ENCODE results near the gene CAMK2N1.

CAMK2N1 gene

GRCh38 chr1:20496241-20496661 lies 10.2 kb upstream of the CAMK2N1 start:
- no peak for DNase-seq

GRCh38 chr1:20495661-20496060 lies 9.7 kb upstream of the CAMK2N1 start:
- no peak for DNase-seq

GRCh38 chr1:20494609-20495311 lies 8.8 kb upstream of the CAMK2N1 start:
- DNase-seq: no peak

GRCh38 chr1:20493839-20494608 lies 8.0 kb upstream of the CAMK2N1 start:
- DNase-seq: peak; percentile 89

- no peak for DNase-seq
Observed at GRCh38 chr1:20493309-20493708, 7.3 kb upstream of the CAMK2N1 start.

DNA sequence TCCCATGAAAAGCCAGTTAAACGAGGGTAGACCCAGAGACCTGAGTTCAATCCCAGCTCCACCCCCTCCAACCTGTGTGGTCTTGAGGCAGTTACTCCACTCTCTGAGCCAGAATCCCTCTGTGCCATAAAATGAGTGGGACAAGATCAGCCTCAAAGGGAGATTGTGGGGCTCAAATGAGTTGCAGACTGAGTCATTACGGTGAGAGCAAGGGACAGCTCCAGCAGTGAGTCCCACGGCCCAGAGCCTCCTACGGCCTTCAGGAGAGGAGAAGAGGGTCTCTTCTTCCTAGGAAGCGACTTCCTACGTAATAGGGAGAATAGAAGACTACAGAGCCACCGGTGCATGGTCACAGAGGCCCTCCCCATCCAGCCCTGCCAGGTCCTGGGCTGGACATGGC lies 6.7 kb upstream of the CAMK2N1 start:
- DNase-seq: no peak

GRCh38 chr1:20491866-20492265 lies 5.9 kb upstream of the CAMK2N1 start:
- no peak for DNase-seq

DNA sequence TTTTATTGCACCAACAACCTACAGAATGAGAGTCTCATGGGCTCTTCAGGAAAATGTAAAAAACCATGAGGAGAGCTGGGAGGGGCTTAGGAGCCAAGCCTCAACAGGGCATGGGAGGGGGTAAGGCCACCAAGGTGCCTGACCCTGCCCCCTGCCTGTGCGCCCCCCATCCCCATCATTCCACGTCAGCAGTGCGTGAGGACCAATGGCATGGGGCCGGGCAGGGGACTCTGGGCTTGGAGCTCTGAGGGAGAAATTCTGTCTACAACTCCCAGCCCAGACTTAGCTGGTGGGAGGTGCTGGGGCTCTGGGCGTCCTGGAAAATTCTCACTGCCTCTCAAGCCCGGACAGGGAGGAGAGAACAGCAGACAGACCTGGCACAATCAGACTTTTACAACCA lies 5.2 kb upstream of the CAMK2N1 start:
- no peak for DNase-seq

GRCh38 chr1:20487236-20487590 lies 1.2 kb upstream of the CAMK2N1 start:
- no peak for DNase-seq

GRCh38 chr1:20486457-20487235 lies 636 bp upstream of the CAMK2N1 start:
- DNase-seq: no peak

DNA sequence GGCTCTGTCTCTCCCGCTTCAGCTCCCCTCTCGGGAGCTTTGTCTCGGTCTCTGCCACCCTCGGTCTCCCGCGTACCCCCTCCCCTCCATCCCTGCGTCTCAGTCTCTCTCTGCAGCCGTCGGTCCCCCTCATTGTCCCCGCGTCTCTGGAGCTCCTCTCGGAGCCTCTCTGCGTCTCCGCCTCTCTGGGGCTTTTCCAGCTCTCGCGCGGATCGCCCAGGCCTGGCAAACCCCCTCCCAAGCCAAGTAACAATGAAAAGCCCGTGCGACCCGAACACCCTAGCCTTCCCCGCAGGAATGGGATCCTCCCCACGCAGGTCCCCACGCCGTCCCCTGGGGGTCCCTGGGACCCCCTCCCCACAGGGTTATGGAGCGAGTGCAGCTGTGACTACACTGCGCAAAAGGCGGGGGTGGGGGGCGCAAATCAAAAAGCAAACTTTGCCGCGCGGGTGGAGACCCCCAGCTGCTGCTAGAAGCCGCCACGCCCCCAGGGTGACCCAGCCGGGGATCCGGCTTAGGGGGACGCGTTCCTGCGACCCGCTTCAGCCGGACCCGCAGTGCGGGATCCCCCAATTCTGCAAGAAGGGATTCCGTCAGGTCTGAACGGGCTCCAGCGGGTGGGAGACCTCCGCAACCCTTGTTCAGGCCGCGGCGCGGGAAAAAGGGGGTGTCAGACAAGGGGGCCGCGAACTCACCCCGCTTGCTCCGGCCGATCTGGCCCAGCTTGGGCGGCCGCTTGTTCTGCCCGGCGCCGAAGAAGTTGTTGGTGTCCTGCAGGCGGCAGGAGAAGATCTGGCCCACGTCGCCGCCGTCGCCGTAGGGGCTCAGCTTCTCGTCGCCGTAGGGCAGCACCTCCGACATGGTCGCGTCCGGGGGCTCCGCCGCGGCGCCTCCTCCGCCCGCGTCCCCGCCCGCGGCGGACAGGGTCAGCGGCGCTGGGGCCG lies 1.2 kb downstream of the CAMK2N1 start:
- DNase-seq: no peak

DNA sequence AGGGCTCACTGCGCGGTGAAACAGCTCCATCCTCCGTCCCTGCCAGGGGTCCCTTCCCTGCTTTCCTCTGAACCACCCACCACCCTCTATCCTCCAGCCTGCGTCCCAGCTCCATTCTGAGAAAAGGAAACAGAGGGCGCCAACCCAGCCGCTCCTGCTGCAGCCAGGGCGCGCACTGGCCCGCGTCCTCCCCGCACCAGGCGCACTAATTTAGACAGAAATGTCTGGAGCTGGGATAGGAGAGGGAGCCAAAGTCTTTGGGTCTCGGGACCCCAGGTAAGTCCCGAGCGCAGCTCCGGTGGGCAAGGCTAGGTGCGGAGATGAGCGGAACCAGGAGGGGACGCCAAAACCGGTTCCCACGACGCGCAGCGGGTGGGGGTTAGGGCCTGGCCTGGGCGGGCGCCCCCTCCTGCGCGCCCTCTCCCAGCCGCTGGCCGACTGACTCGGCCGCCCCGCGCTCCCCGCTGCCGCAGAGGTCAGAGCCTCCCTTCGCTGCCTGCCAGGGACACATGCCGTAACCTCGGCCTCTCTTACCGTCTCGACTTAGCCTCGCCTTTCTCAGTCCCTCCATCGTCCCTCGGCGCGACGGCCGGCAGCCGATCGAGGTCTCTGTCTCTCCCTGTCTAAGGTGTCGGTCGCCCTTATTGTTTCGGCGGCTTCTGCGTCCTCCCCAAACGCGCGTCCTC lies 2.0 kb downstream of the CAMK2N1 start:
- peak; percentile 27 for DNase-seq

DNA sequence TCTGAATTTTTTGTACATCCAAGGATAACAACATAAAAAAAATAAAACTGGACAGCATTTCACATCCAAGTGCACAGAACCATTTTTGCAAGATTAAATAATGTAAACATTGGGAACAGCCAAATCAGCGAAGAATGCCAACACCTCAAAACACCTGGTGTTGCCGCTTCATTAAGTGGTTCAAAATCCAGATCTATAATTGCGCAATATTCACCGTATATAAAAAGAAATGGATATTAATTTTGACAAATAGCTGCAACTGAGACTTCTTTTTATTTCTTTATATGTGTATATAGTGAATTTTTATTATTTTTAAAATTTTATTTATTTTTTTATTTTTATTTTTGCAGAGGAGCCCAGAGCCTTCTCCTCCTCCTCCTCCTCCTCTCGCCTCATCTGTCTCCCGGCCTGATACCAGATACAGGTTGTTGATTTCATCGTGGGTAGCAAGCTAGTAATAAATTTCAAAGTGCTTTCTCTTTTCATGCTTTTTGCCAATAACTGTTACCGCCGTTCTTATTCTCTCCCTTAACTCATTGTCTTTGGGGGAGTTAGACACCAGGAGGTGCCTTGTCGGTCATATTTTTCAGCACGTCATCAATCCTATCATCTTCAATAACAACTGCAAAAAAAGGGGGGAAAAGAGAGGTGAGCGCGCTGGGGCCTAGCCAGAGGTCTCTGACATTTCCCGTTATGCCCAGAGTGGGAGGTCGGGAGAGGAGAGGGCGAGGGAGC lies 2.7 kb downstream of the CAMK2N1 start:
- DNase-seq: no peak

DNA sequence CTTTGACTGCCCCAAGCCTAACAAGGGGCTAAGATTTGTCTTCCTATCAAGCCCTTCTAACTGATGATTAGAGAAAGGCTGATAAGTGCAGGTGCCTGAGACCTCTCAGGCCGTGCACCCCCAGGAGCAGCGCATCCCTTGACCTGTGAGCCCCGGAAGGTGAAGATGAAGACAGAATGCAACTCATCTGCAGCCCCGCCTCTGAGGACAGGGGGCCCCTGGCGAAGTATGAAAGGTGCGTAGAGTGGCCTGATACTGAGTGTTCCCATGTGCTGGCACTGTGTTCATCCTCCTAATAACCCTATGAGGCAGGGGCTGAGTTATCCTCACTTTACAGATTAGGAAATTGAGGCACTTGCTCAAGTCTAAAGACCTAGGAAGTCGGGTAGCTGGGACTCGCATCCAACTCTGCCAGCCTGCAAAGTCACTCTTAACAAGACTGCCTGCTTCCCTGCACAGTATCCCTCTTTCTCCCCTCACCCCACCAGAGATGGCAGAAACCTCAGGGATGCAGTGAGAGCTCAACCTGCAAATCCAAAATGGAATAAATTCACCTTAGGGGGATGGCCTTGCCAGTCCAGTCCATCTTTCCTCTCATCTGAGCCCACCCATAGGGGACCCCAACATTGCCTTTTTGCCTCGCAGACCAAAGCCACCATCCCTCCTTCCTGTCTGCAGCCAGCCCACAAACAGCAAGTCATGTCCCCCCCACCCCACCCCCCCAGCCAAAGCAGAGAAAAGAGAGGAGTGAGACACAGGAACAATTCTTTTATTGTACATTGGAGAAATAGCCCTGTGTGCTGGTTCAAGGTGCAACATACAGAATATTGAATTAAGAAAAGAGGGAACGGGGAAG lies 4.1 kb downstream of the CAMK2N1 start:
- no peak for DNase-seq

- DNase-seq: no peak
Observed at GRCh38 chr1:20480951-20481617, 4.9 kb downstream of the CAMK2N1 start.

- DNase-seq: no peak
Observed at GRCh38 chr1:20480243-20480944, 5.6 kb downstream of the CAMK2N1 start.

- no peak for DNase-seq
Observed at GRCh38 chr1:20479840-20480239, 6.2 kb downstream of the CAMK2N1 start.

DNA sequence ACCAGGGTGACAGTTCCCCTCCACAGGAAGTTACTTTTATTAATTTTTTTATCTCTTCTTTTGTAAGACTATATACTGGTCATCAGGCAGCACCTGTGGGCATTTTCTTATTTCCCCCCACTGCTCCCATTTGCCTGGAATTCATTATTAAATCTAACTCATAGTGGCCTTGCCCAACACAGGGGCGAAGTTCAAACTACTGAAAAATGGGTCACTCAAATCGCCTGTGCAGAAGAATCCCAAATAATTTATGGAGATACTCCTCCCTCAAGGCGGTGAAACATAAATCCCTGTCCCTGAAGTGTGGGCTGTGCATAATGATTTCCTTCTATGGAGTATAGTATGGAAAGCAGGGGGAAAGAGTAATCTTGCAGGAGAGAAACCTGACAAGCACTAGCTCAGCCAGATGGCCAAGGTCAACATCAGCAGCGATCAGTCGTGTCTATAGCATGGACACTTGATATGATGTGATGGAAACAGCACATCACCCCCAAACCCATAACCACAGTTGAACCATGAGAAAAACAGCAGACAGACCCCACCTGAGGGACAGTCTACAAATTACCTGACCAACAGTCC lies 7.9 kb downstream of the CAMK2N1 start:
- no peak for DNase-seq

Measured in hematopoietic multipotent progenitor cell treated with erythropoietin and hydrocortisone succinate and interleukin-3 and kit ligand, for 4 days (in vitro differentiated cells).